Hematopoietic multipotent progenitor cell (in vitro differentiated cells): Measurements from ENCODE around the gene PIGO. TPM values are rescaled to one million over a fixed set of nuclear protein-coding genes. Genes with fewer than 3 reads are reported as not detected.

Experiments used
- DNase-seq, 3 donors: peaks; one replicate each; pipeline ENCODE4 v3.0.0-alpha.2; 2011 to 2015; ENCODE audit warnings: low read depth in 2 of 3, low spot score in 2 of 3
- total RNA-seq: library from RNA; depleted of rRNA; stranded (reverse); fragments of >200 nt; gene quantifications from one replicate; pipeline ENCODE4 v1.2.3, GENCODE V29; 2012

The PIGO gene
- total RNA-seq, 1 donor, result 27.7 TPM

DNA sequence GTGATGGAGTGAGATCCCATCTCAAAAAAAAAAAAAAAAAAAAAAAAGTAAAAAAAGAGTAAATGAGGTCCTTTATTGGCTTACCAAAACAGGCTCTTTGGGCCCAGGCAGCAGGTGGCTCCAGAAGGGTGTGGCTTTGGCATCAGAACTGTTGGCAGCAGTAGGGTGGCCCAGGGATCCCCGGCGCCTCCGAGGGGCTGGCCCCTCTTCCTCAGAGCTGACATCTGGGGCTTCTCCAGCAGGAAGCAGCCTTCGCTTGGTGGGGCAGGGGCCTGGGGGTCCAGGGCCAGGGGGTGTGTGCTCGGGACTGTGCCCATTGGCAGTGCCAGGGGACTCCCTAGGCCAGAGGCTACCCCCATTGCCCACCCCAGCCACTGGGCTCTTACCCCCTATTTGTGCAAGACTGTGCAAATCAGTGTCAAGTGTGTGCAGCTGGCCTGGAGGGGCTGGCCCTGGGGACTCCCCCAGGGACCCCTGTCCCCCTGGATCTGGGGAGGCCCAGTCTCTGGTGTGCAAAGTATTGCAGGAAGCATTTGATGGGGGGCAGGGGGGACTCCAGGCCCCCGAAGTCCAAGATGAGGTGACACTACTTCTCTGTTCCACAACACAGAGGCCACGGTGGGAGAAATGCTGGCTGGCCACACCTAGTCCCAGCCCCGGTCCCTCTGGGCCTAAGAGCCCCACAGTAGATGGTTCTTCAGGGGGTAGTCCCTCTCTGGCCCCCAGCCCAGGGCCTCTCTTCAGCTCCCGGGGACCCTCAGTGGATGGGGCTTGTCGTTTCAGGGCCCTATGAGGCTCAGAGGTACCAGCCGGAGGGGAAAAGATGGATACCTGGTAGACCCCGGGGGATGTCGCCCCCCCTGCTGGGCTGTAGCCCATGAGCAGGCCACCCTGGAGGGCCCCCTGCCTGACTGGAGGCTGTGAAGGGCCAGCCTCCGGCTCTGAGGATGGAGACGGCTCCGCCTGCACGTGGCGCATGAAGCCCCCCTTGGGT, 11.2 kb upstream of the PIGO start:
- no peak for DNase-seq

DNA sequence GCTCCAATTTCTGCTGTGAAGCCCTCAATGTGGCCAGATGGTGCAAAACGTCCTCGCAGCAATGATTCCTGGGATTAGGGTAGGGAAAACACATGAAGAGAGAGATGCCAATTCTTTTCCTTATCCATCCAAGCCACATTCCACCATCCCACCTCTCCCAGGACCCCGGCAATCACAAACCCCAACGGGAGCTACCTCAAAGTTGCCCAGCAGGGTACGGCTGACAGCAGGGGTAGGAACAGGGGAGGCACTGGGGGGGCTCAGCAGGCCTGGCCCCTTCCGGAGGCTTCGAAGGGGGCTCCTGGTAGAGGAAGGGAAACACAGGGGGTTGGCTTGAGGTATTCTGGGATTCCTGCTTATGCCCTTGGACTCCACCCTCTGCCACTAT, 9.9 kb upstream of the PIGO start:
- DNase-seq, result no peak

DNA sequence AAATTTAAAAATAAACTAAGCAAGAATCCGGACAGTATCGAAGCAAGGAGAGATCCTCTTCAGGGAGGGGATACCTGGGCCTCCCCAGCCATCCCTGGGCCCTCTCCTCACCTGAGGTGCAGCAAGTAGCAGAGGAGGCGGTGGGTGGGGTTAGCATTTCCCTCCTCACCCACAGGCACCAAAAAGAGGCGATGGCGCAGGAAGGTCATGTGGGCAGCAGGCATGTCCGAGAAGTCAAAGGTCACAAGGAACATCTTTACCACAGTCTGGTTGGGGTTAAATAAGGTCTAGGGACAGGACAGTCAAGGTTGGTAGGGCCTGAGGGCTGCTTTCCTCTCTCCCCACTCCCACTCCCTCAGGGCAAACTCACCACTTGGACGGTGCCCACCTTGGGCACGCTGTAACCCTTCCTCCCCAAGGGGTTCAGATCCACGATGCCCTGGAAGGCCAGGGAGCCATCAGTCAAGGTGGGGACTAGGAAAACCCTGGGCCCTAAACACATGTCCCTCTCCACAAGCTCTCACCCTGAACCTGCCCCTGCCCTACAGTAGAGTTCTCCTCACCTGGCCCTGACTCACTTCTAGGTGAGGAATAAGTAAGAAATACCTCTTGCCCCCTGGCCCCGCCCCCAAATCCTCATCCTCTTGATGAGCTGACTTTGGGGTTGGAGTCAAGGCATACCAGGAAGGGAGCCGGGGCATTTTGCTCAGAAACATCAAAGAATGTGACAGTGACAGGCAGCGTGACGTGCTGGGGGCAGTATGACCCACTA, 9.4 kb upstream of the PIGO start:
- no peak for DNase-seq

DNA sequence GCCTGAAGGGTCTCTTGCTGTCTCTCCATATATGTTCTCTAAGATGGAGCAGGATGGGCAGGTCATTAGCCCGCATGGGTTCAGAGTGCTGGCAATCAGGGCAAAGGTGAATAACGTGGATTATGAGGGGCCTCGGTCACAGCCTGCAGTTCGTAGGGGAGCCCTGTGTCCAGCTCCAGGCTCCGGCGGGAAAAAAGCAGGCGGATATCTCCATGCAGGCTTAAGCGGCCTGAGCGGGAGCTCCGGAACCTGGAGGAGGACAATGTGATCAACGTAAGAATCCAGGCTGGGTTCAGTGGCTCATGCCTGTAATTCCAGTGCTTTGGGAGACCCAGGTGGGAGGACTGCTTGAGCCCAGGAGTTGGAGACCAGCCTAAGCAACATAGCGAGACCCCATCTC, 8.7 kb upstream of the PIGO start:
- DNase-seq, result no peak

DNA sequence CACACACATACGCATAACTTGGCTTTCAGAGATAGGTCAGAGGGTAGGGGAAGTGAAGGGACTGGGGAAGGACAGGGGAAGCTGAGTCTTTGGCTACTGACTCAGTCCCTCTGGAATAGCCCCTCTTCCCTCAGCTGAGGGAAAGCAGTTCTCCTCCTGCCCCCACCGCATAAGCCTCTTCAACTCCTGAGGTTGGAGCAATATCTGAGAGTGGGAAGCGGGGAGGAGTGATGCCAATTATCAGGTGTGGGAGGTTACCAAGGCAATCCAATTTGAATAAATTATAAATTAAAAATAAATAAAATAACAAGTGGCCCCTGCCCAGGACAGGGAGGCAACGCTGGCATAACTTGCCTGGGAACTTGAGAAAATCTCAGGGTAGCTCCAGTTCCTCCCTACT, 8.2 kb upstream of the PIGO start:
- no peak for DNase-seq

DNA sequence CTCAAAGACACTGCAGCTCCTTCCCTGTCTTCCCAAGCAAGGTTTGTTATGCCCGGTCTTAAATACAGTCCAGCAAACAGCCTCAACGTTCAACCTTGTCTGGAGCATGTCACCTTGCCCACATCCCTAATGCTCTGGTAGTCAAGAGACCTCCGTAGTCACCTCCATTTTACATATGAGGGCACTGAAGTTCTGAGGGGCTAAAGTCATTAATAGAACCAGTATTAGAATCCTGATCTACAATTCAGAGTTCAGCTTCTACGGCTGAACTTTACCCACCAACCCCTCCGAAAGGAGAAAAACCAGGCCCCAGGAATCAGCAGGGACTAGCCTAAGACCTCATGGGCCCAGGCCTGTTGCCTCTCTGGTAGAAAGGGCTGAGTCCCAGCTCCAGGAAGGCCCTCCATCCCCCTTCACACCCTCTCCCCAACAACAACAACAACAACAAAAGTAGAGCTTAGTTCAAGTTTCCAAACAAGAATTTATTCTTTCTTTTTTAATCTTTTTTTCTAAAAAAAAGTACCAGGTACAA, 7.3 kb upstream of the PIGO start:
- DNase-seq, result no peak

DNA sequence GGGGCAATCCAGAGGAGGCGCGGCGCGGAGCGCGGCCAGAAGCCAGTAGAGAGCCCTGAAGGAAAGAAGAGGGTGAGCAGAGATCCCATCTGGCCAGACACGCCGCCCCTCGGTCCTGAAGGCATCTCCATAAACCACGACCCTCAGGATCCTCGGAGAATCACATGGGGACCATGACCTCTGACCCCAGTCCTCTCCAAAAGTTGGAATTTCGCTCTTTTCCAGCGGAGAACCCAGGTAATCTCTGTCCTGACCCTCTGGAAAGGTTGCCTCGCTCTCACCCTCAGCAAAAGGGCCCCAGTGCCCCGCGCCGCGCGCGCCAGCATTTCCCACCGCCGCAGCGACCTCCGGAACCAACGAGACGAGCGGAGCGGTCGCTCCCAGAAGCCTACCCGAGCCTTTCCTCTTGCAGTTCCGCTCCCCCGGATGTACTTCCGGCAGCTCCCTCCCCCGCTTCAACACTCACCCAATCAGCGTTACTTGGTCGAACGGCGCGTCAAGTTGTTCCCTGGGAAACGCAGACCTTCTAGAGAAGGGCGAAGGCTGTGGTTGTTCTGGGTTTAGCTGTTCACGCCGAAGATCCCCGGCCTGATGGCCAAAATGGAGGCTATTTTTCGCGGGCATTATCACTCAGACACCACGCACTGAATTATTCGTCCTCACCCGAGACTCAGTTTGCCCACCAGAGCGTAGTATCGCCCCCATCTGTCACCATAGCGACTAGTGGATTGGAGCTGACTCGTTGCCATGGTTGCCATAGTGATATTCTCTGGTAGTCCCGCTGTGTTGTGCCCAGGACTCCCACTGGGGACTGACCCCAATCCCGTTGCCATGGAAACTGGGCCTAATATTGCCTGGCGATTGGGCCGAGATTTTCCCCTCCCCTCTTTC, 6.6 kb upstream of the PIGO start, which contains the start of gene STOML2:
STOML2 (minus strand) TSS at position 363 of the 891 bp plus-strand sequence; CDS start at position 326, 37 bp downstream.
- peak; percentile 74 to 98 (median 96) for DNase-seq

DNA sequence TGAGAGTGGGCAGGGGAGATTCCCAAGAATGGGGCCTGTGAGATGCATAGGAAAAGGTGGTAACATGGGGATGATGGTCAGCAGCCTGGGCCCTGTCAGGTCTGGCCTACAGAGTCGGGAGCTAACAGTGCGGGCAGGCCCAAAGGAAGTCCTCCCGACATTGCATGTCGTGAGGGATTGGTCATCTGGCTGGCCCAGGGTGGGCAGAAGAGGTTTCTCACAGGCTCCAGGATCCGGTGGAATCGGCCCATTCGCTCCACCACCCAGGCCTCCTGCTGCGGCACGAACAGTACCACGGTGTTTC, 6.0 kb upstream of the PIGO start:
- DNase-seq, result no peak

DNA sequence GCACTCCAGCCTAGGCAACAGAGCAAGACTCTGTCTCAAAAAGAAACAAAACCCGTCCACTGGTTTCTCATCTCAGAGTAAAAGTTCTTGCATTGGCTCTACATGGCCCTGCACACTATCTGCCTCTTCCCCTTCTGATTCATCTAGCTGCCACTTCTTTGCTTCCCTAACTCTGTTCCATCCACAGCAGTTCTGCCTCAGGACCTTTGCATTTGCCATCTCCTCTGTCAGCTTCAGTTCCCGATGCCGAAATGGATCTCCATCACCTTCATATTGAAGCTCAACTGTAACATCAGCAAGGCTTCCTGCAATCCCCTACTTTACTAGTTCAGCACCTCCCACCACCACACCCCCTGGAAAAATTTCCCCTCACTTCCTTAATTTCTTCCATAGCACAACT, 1.2 kb upstream of the PIGO start:
- DNase-seq, result no peak

DNA sequence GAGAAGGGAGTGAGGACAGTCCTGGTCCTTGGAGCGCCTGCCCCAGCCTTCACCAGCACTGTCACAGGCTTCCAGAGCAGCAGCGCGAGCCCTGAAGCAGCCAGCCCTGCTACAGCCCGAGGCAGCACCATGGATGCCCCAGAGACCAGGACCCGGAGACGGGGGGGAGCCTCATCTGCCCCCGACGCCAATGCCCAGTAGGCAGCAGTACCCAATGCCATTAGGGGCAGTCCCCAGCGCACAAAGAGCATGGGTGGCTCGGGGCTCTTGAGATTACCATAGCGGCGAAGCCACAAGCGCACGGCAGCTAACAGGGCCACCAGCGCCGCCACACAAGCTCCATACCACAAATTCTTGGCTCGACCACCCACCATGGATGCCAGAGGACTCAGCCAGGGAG, 4.9 kb downstream of the PIGO start:
- no peak for DNase-seq

DNA sequence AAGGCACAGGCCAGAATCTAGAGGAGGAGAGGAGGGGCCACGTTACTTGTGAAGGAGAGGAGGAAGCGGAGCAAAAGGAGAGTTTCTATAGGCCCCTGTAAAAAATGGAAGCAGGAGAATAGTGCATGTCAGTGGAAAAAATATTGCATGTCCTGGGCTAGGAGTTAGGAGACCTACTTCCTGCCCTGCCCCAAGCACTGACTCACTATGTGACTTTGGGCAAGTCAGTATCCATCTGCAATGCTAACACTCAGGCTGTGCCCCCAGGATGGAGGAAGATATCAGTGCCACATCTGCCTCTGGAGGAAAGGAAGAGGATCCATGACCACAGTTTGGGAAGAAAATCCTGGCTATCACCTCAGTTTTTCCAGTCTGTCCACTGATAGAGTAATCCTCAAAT, 7.0 kb downstream of the PIGO start:
- DNase-seq, result no peak

DNA sequence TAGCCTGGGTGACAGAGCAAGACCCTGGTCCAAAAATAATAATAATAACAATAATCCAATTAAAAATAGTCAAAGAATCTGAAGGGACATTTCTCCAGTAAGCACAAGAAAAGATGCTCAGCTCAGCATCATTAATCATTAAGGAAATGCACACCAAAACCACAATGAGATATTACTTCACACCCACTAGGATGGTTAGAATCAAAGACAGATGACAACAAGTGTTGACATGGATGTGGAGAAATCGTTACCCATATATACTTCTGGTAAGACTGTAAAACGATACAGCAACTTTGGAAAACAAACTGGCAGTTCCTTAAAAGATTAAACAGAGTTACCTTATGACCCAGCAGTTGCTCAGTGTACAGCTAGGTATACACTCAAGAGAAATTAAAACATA, 11.3 kb downstream of the PIGO start:
- DNase-seq, result no peak

DNA sequence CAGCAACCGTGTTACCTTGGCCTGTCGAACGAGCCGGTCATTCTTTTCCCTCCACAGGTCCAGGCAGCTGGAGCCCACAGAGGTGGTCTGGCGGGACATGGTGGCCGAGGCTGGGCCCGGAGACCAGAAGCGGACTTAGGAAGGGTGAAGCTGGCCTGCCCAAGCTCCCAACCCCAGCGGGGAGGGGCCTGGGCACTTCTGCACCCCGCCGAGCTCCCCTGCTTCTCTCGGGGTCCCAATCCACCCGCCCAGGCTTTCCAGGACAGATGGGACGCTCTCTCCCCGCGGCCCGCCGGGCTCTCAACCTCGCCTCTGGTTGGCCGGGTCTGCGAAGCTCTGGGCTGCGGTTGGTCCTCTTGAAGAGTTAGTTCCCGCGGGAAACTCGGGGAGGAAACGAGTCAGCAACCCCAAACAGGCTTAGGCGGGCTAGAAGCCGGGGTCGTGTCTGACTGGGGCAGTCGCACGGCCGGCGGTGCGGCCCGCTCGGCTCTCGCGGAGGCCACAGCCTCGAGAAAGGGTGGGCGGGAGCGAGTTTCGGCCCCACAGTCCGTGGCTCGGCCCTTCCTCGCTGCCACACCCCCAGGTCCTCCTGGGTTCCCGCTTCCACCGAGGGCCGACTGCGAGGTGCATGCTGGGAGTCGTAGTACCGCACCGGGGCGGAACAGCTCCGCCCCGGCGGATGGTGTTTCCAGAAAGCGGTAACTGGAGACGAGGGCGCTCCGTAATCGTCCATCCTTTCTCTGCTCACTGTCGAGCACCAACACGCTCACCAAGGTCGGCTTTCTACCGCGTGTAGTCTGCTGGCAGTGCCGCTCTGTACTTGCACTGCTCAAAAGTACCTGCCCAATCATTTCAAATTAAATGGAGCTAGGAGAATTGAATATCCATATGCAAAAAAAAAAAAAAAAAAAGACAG, 16.7 kb downstream of the PIGO start, which contains the start of gene FANCG:
FANCG (minus strand) TSS at position 517 of the 916 bp plus-strand sequence; CDS start at position 99, 418 bp downstream.
- peak; percentile 59 to 93 (median 86) for DNase-seq

DNA sequence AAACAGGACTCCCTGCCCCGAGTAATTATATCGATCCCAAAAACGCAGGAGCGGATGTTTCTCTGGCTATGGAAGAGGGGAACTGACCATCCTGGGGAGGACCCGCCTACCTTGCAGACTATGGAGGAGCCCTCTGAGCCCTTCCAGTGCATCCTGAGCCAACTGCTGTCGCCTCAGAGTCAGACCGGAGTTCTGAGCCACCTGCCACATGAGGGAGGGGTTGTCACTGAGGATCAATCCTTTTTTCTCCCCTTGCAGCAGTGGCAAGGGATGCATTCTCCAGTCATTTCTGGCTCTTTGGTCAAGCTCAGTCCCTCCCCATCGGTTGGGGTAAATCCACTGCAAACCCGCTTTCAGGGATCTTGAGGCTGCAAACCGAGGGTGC, 17.4 kb downstream of the PIGO start:
- no peak for DNase-seq

DNA sequence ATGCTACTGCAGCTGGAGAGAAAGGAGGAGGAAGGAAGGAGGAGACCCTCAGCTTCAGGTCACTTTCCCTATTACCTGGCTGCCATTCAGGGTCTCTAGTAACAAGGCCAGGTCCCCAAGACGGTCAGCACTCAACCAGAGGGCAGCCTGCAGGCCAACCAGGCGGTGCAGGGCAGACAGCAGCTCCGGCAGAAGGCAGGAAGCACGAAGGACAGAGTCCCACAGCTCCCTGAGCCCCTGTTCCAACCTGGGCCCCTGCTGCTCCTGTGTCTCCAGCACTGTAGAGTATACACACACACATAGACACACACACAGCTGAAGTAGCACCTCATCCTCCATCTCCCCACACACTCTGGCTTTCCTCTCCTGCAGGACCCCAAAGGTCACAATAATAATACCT, 18.3 kb downstream of the PIGO start:
- no peak for DNase-seq

DNA sequence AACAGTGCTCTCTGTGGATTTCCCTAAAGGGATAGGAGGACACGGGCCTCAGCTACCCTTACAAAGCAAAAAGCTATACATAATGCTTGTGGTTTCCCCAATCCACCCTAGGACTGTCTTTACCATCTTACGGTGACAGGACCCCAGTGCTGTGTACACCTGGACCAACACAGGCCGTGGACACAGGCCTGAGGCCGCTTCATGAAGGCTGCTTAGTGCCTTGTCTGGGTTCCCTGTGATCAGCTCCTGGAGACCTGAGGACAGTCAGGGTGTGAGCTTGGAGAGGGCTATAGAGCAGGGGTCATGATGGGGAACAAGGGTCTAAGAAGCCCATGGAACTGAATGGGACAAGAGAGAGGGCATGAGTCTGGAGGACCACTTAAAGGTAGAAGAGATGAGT, 19.5 kb downstream of the PIGO start:
- DNase-seq, result no peak

DNA sequence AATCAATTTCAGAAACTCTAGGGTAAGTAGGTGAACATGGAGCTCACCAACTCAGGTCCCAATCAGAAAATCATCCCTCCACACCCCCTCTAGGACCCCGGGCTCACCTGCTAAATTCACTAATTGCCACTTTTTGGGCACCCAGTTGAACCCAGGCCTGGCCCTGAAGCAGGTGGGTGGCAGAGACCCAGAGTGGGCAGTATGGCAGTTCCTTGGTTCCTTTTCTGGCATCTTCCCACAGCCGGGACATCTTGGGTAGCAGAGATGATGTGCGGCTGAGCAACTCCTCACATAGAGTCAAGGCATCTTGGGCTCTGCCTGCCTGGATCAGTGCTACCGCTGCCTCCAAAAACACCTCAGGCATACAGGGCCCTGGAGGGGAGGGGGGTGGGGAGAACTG, 21.0 kb downstream of the PIGO start:
- no peak for DNase-seq

DNA sequence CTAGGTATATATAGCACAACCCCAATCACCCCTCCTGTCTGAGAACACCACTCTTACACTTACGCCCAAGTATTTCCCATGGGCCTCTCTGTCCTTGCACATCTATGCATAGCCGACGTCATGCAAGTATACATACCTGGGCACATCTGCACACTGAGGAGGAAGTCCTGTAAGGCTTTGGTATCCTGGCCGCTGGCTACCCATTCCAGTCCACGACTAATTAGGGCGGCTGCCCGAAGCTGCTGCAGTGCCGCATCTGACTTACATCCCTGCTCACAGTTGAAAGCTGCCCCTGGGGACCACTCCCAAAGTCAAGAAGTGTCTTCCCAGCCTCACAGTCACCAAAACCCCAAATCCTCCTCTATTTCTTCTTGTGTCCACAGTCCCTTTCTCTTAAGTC, 21.6 kb downstream of the PIGO start:
- no peak for DNase-seq

DNA sequence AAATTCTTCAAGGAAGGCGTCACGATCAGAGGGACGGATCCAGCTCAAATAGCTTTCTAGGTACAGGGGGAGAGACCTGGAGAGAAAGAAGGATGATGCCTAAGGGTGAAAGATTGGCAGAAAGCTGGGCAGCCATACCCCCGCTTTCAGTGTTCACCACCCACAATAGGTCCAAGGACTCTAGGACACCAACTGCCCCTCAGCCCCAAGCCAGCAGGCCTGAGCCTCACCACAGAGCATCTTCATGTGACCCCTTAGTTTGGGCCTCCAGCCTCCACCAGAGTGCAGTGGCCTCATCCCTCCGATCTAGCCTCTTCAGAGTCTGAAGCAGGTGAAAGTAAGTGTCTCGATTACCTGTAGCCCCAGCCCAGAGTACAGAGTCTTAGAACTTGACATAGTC, 22.2 kb downstream of the PIGO start:
- no peak for DNase-seq

DNA sequence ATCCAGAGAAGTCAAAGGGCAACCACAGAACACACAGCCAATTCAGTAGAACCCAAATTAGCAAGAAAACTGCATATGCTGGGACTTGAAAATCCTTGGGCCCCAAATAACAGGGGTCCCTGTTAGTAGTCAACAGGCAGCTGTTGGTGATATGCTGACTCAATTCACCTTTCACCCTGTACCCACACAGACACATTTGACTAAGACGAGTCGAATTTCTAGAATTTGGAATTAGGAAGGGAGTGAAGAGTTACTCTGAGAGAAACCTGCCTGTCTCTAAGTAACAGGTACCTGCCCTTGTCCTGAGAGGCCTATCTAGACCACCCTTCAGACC, 23.1 kb downstream of the PIGO start:
- no peak for DNase-seq
